Tibial artery (tissue), 4 donors: Measurements from ENCODE around the gene PPME1.

ENCODE experiments used
- DNase-seq, 2 donors: peaks; one replicate each; pipeline ENCODE4 v3.0.0-alpha.2; 2019
- H3K27ac ChIP-seq, 2 donors: fragments of 200-600 bp; sonication (generic) in 1 of 2; 1 replicate in 1 of 2; 2 replicates in 1 of 2; pipeline ENCODE4 v1.5.1; 2018 to 2019; ENCODE audit warnings: mild to moderate bottlenecking in 1 of 2
- H3K27me3 ChIP-seq, 2 donors: fragments of 200-600 bp; sonication (generic) in 1 of 2; one replicate each; pipeline versions ENCODE4 v1.5.1 to v1.6.0; 2016 to 2019
- H3K36me3 ChIP-seq, 3 donors: fragments of 200-600 bp; sonication (generic) in 2 of 3; one replicate each; pipeline ENCODE4 v1.5.1; 2016 to 2019; ENCODE audit warnings: mild to moderate bottlenecking in 2 of 3
- H3K4me1 ChIP-seq, 4 donors: fragments of 200-600 bp; sonication (generic) in 2 of 4; 1 replicate in 3 of 4; 2 replicates in 1 of 4; pipeline ENCODE4 v1.5.1; 2016 to 2019
- H3K4me3 ChIP-seq, 2 donors: fragments of 200-600 bp; sonication (generic) in 1 of 2; 1 replicate in 1 of 2; 2 replicates in 1 of 2; pipeline ENCODE4 v1.5.1; 2018 to 2019; ENCODE audit warnings: mild to moderate bottlenecking in 2 of 2
- H3K9me3 ChIP-seq, 3 donors: fragments of 200-600 bp; sonication (generic) in 1 of 3; one replicate each; pipeline ENCODE4 v1.5.1; 2016 to 2019
- CTCF ChIP-seq, 2 experiments: fragments of 200-600 bp in 1 of 2; fragments of 450-650 bp in 1 of 2; IDR thresholded peaks; one replicate each; pipeline ENCODE4 v1.5.1; 2017 to 2019; ENCODE audit warnings: antibody characterized with exemption in 2 of 2, mild to moderate bottlenecking in 1 of 2, moderate library complexity in 1 of 2
- intact Hi-C: fragments of 100-400 bp; cut with DNase I; formaldehyde crosslinking; loops from one replicate; pipeline ENCODE4 v1.15.0; 2023; ENCODE audit warnings: low total_unique reads

PPME1 gene

DNA sequence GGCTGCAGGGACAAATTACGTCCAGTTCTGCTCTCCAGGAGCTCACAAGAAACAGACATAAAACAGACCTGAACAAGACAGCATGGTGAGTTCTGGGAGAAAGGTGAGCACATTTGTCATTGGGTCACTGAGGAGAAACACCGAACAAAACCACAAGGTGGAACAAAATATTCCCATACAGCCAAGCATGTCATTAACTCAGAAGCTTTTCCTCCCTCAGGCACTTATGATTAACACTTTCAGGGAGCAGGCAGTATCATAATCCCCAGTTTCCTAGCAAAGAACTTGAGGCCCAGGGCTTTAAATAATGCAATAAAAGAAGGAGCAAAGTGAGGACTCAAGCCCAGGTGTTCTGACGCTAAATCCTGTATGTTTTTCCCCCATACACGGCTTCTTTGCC is 97.4 kb downstream of the PPME1 start:
- Histone ChIP-seq H3K27ac (no peak overlapping the region), H3K27me3 (no peaks in the 10 kb centered on the region), H3K4me1 (no peaks in the 10 kb centered on the region), H3K36me3 (no peaks in the 10 kb centered on the region), H3K4me3 (no peak overlapping the region), H3K9me3 (no peaks in the 10 kb centered on the region)
- intact Hi-C loops, result no loop called here
- DNase-seq, result no peak
- TF ChIP-seq CTCF (IDR thresholded peaks at IDR 0.05), result no peak

DNA sequence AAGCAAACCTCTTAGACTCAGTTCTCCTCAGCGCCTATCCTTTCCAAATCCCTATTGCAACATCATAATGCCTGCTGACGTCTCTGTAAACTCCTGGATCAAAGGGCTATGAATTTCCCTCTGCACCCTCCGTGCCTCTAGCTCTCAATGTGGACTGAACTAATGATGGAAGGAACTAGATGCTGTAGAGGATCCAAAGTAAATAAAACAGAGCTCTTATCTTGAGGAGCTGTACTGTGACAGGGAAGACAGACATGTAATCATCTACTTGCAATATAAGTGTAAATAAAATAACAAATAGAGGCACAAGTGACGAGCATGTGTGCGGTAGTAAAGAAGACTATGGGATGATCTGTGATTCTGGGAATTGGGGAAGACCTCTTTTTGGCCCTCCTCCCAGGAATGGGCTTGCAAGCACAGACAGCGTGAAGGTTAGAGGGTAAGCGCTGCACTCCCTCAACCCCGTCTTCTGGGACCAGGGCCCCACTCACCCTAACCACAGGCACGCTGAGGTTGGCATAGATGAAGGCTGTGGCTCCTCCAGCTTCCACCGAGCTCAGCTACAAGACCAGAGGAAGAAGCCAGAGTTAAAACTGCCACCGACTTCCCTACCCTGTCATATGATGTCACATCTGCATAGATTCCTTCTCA is 98.2 kb downstream of the PPME1 start:
- Histone ChIP-seq H3K36me3 (no peaks in the 10 kb centered on the region), H3K4me1 (no peaks in the 10 kb centered on the region), H3K27ac (no peak overlapping the region), H3K4me3 (no peak overlapping the region), H3K9me3 (no peaks in the 10 kb centered on the region), H3K27me3 (no peaks in the 10 kb centered on the region)
- intact Hi-C loops, result no loop called here
- no peak for TF ChIP-seq CTCF (IDR thresholded peaks at IDR 0.05)
- no peak for DNase-seq

- Histone ChIP-seq H3K36me3 (no peaks in the 10 kb centered on the region), H3K4me3 (no peak overlapping the region), H3K27ac (no peak overlapping the region), H3K9me3 (no peaks in the 10 kb centered on the region), H3K4me1 (no peaks in the 10 kb centered on the region), H3K27me3 (no peaks in the 10 kb centered on the region)
- no peak for DNase-seq
- intact Hi-C loops, result no loop called here
- no peak for TF ChIP-seq CTCF (IDR thresholded peaks at IDR 0.05)
Observed at GRCh38 chr11:74272276-74272675, 101.2 kb downstream of the PPME1 start.

DNA sequence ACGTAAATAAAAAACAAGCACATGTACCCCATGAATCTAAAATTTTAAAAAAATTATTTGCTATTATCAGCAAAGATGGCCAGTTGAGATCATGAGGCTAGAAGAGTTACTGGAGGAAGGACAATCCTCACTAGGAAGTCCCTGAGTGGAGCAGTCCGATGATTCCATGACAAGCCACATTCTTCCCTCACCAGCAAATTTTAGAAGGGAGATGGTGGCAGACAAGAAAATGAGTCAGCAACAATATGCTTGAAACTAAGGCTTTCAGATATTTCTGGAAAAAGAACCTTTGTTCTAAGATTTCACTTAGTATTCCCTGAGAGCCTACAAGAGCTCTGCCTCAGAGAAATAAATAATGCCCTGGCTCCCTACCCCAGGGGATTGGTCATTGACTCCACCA is 105.5 kb downstream of the PPME1 start:
- Histone ChIP-seq H3K27ac (no peak overlapping the region), H3K27me3 (no peaks in the 10 kb centered on the region), H3K36me3 (no peaks in the 10 kb centered on the region), H3K9me3 (no peaks in the 10 kb centered on the region), H3K4me3 (no peak overlapping the region), H3K4me1 (peaks cover 0 to 13% (median 7%) of the 10 kb centered on the region in 4 donors)
- intact Hi-C loops, result no loop called here
- TF ChIP-seq CTCF (IDR thresholded peaks at IDR 0.05), result no peak
- no peak for DNase-seq

- Histone ChIP-seq H3K4me1 (peaks cover 0 to 13% (median 7%) of the 10 kb centered on the region in 4 donors), H3K4me3 (no peak overlapping the region), H3K36me3 (no peaks in the 10 kb centered on the region), H3K9me3 (no peaks in the 10 kb centered on the region), H3K27ac (peak overlapping the region in 1 of 2 donors; percentile 23), H3K27me3 (no peaks in the 10 kb centered on the region)
- no peak for DNase-seq
- no peak for TF ChIP-seq CTCF (IDR thresholded peaks at IDR 0.05)
- intact Hi-C loops, result no loop called here
Observed at GRCh38 chr11:74278103-74278502, 107.0 kb downstream of the PPME1 start.

GRCh38 chr11:74278721-74279161 is 107.7 kb downstream of the PPME1 start:
- intact Hi-C loops, result no loop called here
- no peaks in the 10 kb centered on the region for H3K27me3 ChIP-seq
- DNase-seq, result peak; percentile 81 to 84
- peaks cover 0 to 13% (median 7%) of the 10 kb centered on the region in 4 donors for H3K4me1 ChIP-seq
- no peak overlapping the region for H3K4me3 ChIP-seq
- H3K36me3 ChIP-seq, result no peaks in the 10 kb centered on the region
- H3K27ac ChIP-seq, result peak overlapping the region in 1 of 2 donors; percentile 43
- no peak for TF ChIP-seq CTCF (IDR thresholded peaks at IDR 0.05)
- no peaks in the 10 kb centered on the region for H3K9me3 ChIP-seq
